Epithelial cell of esophagus (primary cell): ENCODE data around the gene SECTM1.

ENCODE experiments used
- DNase-seq: peaks from one replicate; pipeline ENCODE4 v3.0.0; 2010; ENCODE audit warnings: low read depth
- H3K4me3 ChIP-seq: 2 replicates; pipeline ENCODE4 v1.5.1; 2011; ENCODE audit warnings: mild to moderate bottlenecking, low read length, control low read depth
- CTCF ChIP-seq: IDR thresholded peaks from 2 replicates; pipeline ENCODE4 v1.5.1; 2011; ENCODE audit warnings: low read depth, mild to moderate bottlenecking, low read length, control low read depth, inconsistent platforms; ENCODE audit not compliant: insufficient read depth; ENCODE audit errors: missing control alignments

The SECTM1 gene

GRCh38 chr17:82353484-82353883, 19.9 kb upstream of the SECTM1 start:
- no peak for TF ChIP-seq CTCF
- H3K4me3 ChIP-seq, result no peak overlapping the region
- no peak for DNase-seq

GRCh38 chr17:82351713-82352488, 18.3 kb upstream of the SECTM1 start:
- H3K4me3 ChIP-seq, result no peak overlapping the region
- DNase-seq, result peak; percentile 90
- peak; percentile 89 for TF ChIP-seq CTCF

GRCh38 chr17:82351254-82351712, 17.7 kb upstream of the SECTM1 start:
- TF ChIP-seq CTCF, result no peak
- H3K4me3 ChIP-seq, result no peak overlapping the region
- no peak for DNase-seq

DNA sequence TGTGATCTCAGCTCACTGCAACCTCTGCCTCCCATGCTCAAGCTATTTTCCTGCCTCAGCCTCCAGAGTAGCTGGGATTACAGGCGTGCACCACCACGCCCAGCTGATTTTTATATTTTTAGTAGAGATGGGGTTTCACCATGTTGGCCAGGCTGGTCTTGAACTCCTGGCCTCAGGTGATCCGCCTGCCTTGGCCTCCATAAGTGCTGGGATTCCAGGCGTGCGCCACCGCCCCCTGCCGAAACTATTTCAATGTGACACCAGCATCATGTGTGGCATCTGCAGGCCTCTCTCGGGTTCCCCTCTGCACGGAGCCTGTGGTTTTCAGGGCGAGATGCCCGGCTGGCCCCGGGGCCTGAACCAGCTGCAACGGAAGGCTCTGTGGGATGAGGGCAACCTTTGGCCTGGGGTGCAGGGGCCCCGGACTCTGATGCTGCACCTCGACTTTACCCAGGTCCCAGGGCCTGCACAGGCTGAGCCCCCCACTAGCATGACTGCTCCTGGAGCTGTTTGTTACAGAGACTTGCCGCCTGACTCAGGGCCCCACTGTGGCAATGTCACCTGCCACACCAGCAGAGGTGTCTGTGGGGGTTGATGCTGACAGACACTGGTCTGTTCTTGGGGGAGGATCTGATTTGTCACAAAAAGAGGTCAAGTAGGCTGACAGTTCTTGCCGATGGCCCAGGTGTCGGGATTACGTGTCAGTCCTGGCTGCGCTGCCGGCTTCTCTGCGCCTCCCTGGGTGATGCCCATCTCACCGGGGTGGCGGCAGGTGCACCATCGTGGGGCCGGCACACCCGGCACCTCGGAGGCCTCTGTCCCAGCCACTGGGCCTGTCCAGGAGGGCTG, 16.8 kb upstream of the SECTM1 start:
- H3K4me3 ChIP-seq, result no peak overlapping the region
- no peak for TF ChIP-seq CTCF
- DNase-seq, result no peak

- no peak overlapping the region for H3K4me3 ChIP-seq
- no peak for TF ChIP-seq CTCF
- DNase-seq, result no peak
Measured at GRCh38 chr17:82349287-82349701, 15.7 kb upstream of the SECTM1 start.

- DNase-seq, result no peak
- TF ChIP-seq CTCF, result no peak
- H3K4me3 ChIP-seq, result no peak overlapping the region
Measured at GRCh38 chr17:82348866-82349265, 15.3 kb upstream of the SECTM1 start.
